ENCODE results near the gene GPR55. TPM values are rescaled to one million over a fixed set of nuclear protein-coding genes. Genes with fewer than 3 reads are reported as not detected.

GPR55 gene
- total RNA-seq, 1 donor, result under 0.01 TPM

- H3K4me3 ChIP-seq (ENCODE audit: low read depth, low read length), result no peak overlapping the region
- no peak for TF ChIP-seq CTCF (IDR thresholded peaks at IDR 0.05; ENCODE audit: insufficient read depth, low read length)
- no peak for DNase-seq (ENCODE audit: low read depth)
Measured at GRCh38 chr2:230929381-230930148, 4.5 kb upstream of the GPR55 start.

- no peak for DNase-seq (ENCODE audit: low read depth)
- no peak overlapping the region for H3K4me3 ChIP-seq (ENCODE audit: low read depth, low read length)
Measured at GRCh38 chr2:230928701-230929380, 3.8 kb upstream of the GPR55 start.

GRCh38 chr2:230927711-230928341 is 2.8 kb upstream of the GPR55 start:
- no peak for TF ChIP-seq CTCF (IDR thresholded peaks at IDR 0.05; ENCODE audit: insufficient read depth, low read length)
- H3K4me3 ChIP-seq (ENCODE audit: low read depth, low read length), result no peak overlapping the region
- DNase-seq (ENCODE audit: low read depth), result no peak

More at GRCh38 chr2:230928701-230929380, 3.8 kb upstream of the GPR55 start:
- no peak for TF ChIP-seq CTCF (IDR thresholded peaks at IDR 0.05; ENCODE audit: insufficient read depth, low read length)

- no peak for TF ChIP-seq CTCF (IDR thresholded peaks at IDR 0.05; ENCODE audit: insufficient read depth, low read length)
- DNase-seq (ENCODE audit: low read depth), result no peak
- no peak overlapping the region for H3K4me3 ChIP-seq (ENCODE audit: low read depth, low read length)
Measured at GRCh38 chr2:230925879-230926765, 1.1 kb upstream of the GPR55 start.

- no peak overlapping the region for H3K4me3 ChIP-seq (ENCODE audit: low read depth, low read length)
- no peak for DNase-seq (ENCODE audit: low read depth)
- no peak for TF ChIP-seq CTCF (IDR thresholded peaks at IDR 0.05; ENCODE audit: insufficient read depth, low read length)
Measured at GRCh38 chr2:230925443-230925878, 419 bp upstream of the GPR55 start.

GRCh38 chr2:230924092-230924469 is 961 bp downstream of the GPR55 start:
- TF ChIP-seq CTCF (IDR thresholded peaks at IDR 0.05; ENCODE audit: insufficient read depth, low read length), result no peak
- H3K4me3 ChIP-seq (ENCODE audit: low read depth, low read length), result no peak overlapping the region
- DNase-seq (ENCODE audit: low read depth), result no peak
